HepG2 (cell line): ENCODE data around the gene PEF1. TPM values are rescaled to one million over a fixed set of nuclear protein-coding genes. Genes with fewer than 3 reads are reported as not detected.
A peak's percentile ranks its signal among the peaks of the same experiment; 100 is the strongest.

Experiments
- ATAC-seq: fragments of 200-7000 bp; cut with Tn5 transposase; 3 replicates; pipeline ENCODE4 v1.9.1; 2020; ENCODE audit warnings: mild to moderate bottlenecking, moderate library complexity
- BruUV-seq: library from RNA; stranded (reverse); fragments of 400-500 nt; replicated peaks from 2 replicates; lab custom pipeline; 2021; lab: Mats Ljungman, UMichigan
- CTCF ChIA-PET: fragments of 300-600 bp; formaldehyde crosslinking; extraction: SDS; loops from one replicate; lab custom pipeline; 2021; ENCODE audit warnings: low total read pairs, inconsistent platforms, low intra/inter-chr PET ratio; lab: Yijun Ruan, JAX
- POLR2A ChIA-PET: fragments of 350-600 bp; sonication (Branson Sonifier 250); formaldehyde crosslinking; loops from one replicate; lab custom pipeline; 2020; ENCODE audit warnings: antibody characterized with exemption, inconsistent platforms; lab: Yijun Ruan, JAX
- DNase-seq: peaks from one replicate; pipeline ENCODE4 v3.0.0-alpha.2; 2015; ENCODE audit warnings: low spot score
- FAIRE-seq: peaks from 3 replicates; lab custom pipeline; 2011; peaks lifted over from hg19 to GRCh38; lab: Jason Lieb, UNC
- H2AFZ ChIP-seq: one replicate; pipeline ENCODE4 v1.6.1; 2011; ENCODE audit warnings: low read length, inconsistent platforms
- H3K27ac ChIP-seq: fragments of 300-600 bp; 3 replicates; pipeline ENCODE4 v1.8.0; 2011; ENCODE audit warnings: mixed run types, mild to moderate bottlenecking, mixed read lengths, low read length, inconsistent platforms; ENCODE audit not compliant: insufficient read depth; ENCODE audit errors: extremely low read length
- H3K27me3 ChIP-seq, 2 experiments: fragments of 200-600 bp in 1 of 2; 2 replicates in 1 of 2; 3 replicates in 1 of 2; pipeline versions ENCODE4 v1.6.0 to v1.8.0; 2011; ENCODE audit warnings: low read length in 2 of 2, mild to moderate bottlenecking in 2 of 2, moderate library complexity in 2 of 2, inconsistent platforms in 1 of 2; ENCODE audit not compliant: insufficient read depth in 2 of 2, control insufficient read depth in 1 of 2
- H3K36me3 ChIP-seq, 2 experiments: fragments of 200-600 bp in 1 of 2; replicated peaks in 1 of 2; 2 replicates in 1 of 2; 3 replicates in 1 of 2; pipeline versions ENCODE4 v1.5.1 to v1.8.0; 2011; ENCODE audit warnings: low read length in 2 of 2, inconsistent platforms in 1 of 2; ENCODE audit not compliant: insufficient read depth in 2 of 2, control insufficient read depth in 1 of 2
- H3K4me1 ChIP-seq: 2 replicates; pipeline ENCODE4 v1.5.1; 2012; ENCODE audit warnings: low read length, inconsistent platforms; ENCODE audit not compliant: insufficient read depth
- H3K4me2 ChIP-seq: 2 replicates; pipeline ENCODE4 v1.6.0; 2011; ENCODE audit warnings: low read depth, low read length, inconsistent platforms
- H3K4me3 ChIP-seq, 3 experiments: fragments of 200-600 bp in 1 of 3; sonication (generic), shearing (Covaris generic) in 1 of 3; replicated peaks in 1 of 3; 2 replicates each; pipeline ENCODE4 v1.5.1; 2011 to 2016; ENCODE audit warnings: low read length in 3 of 3, inconsistent platforms in 2 of 3, low read depth in 2 of 3, mild to moderate bottlenecking in 2 of 3, control low read depth in 1 of 3, mixed read lengths in 1 of 3; ENCODE audit not compliant: insufficient read depth in 1 of 3
- H3K79me2 ChIP-seq: one replicate; pipeline ENCODE4 v1.6.1; 2011; ENCODE audit warnings: low read length, inconsistent platforms; ENCODE audit not compliant: insufficient read depth
- H3K9ac ChIP-seq: 2 replicates; pipeline ENCODE4 v1.6.0; 2011; ENCODE audit warnings: mild to moderate bottlenecking, low read depth, low read length, inconsistent platforms; ENCODE audit not compliant: insufficient read depth
- H3K9me3 ChIP-seq: 2 replicates; pipeline ENCODE4 v1.5.1; 2012; ENCODE audit warnings: mild to moderate bottlenecking, low read length
- H4K20me1 ChIP-seq: 2 replicates; pipeline ENCODE4 v1.6.0; 2011; ENCODE audit warnings: inconsistent platforms, mild to moderate bottlenecking, low read length, moderate library complexity; ENCODE audit not compliant: insufficient read depth
- HMGXB4 ChIP-seq, 2 experiments: sonication (generic) in 1 of 2; formaldehyde crosslinking in 1 of 2; IDR thresholded peaks; 2 replicates each; pipeline versions ENCODE4 v1.4.0 to v1.6.1; 2018 to 2020; ENCODE audit warnings: missing genetic modification reagents in 2 of 2, borderline replicate concordance in 1 of 2, low read depth in 1 of 2, mild to moderate bottlenecking in 1 of 2, missing biosample characterization in 1 of 2
- IKZF1 ChIP-seq: fragments of 450-650 bp; IDR thresholded peaks from 2 replicates; pipeline ENCODE4 v1.7.1; 2016
- LCORL ChIP-seq, 2 experiments: fragments of 450-650 bp in 1 of 2; sonication (generic) in 1 of 2; formaldehyde crosslinking in 1 of 2; IDR thresholded peaks; 2 replicates each; pipeline versions ENCODE4 v1.5.0 to v1.6.1; 2017 to 2020; ENCODE audit warnings: antibody characterized with exemption in 1 of 2, missing genetic modification reagents in 1 of 2
- MYPOP ChIP-seq: sonication (generic); formaldehyde crosslinking; IDR thresholded peaks from 2 replicates; pipeline ENCODE4 v1.8.1; 2023; ENCODE audit warnings: mild to moderate bottlenecking, moderate library complexity, missing genetic modification reagents
- RBFOX2 ChIP-seq: fragments of 200-400 bp; formaldehyde crosslinking; IDR thresholded peaks from 2 replicates; pipeline ENCODE4 v1.6.1; 2017; ENCODE audit warnings: low read depth, mild to moderate bottlenecking, low read length
- RBM39 ChIP-seq: fragments of 200-400 bp; formaldehyde crosslinking; IDR thresholded peaks from one replicate; pipeline ENCODE4 v1.6.1; 2018; ENCODE audit warnings: antibody characterized with exemption, mild to moderate bottlenecking, low read depth, low read length; ENCODE audit not compliant: poor library complexity, severe bottlenecking
- YEATS4 ChIP-seq: sonication (generic); formaldehyde crosslinking; IDR thresholded peaks from 2 replicates; pipeline ENCODE4 v1.4.0; 2020; ENCODE audit warnings: missing genetic modification reagents, borderline replicate concordance
- ZNF232 ChIP-seq: sonication (generic); formaldehyde crosslinking; IDR thresholded peaks from 2 replicates; pipeline ENCODE4 v1.4.0; 2020; ENCODE audit warnings: missing genetic modification reagents, borderline replicate concordance
- WGBS: methylation state at CpG from one replicate; pipeline ENCODE4 v1.1.6; 2017; ENCODE audit warnings: low lambda C conversion rate; 5-methylcytosine and 5-hydroxymethylcytosine counted together
- in situ Hi-C: cut with HindIII; loops from 2 replicates; pipeline ENCODE4 v1.10.0; 2017; ENCODE audit warnings: low pct_unique_long_range_greater_than_20kb; ENCODE audit not compliant: extremely low pct_ligation_motif_present
- intact Hi-C: fragments of 100-400 bp; cut with micrococcal nuclease; formaldehyde crosslinking; loops from one replicate; pipeline ENCODE4 v1.10.0; 2022; ENCODE audit not compliant: unreplicated experiment
- polyA plus RNA-seq, 8 experiments: library from polyadenylated mRNA; depleted of rRNA in 3 of 8; stranded (reverse) in 7 of 8; unstranded in 1 of 8; fragments of >200 nt; fragmentation: Illumina TruSeq in 4 of 8; extraction: Trizol in 4 of 8; gene quantifications; 2 replicates each; pipeline versions ENCODE4 v1.2.1 to v1.2.3, GENCODE V29; 2011 to 2016; ENCODE audit warnings: low read depth in 4 of 8, missing spikeins in 1 of 8, mixed read lengths in 1 of 8; ENCODE audit not compliant: insufficient read depth in 1 of 8
- total RNA-seq, 5 experiments: library from RNA; depleted of rRNA; stranded (reverse); fragments of >200 nt; fragmentation: Illumina TruSeq; extraction: Trizol; gene quantifications; 2 replicates each; pipeline ENCODE4 v1.2.3, GENCODE V29; 2016; ENCODE audit warnings: low read depth in 1 of 5

Gene PEF1
- total and polyA plus RNA-seq, 2 of the 13 experiments (the other 11 are each of a cell fraction or from before 2014, with no cell fraction given) = 57.1 to 57.8 TPM

GRCh38 chr1:31591425-31592093 is 53.1 kb downstream of the PEF1 start (continued):
- TF ChIP-seq LCORL (IDR thresholded peaks at IDR 0.05) (no peak), LCORL (CRISPR knock-in tag; IDR thresholded peaks at IDR 0.05) (no peak), ZNF232 (CRISPR knock-in tag) (no peak), HMGXB4 (CRISPR knock-in tag; IDR thresholded peaks at IDR 0.05; ENCODE audit: borderline replicate concordance in 1 of 2, low read depth in 1 of 2) (no peak), RBM39 (no peak), IKZF1 (no peak), MYPOP (CRISPR knock-in tag) (no peak)

- peaks cover 7% of the 10 kb centered on the region for H3K4me1 ChIP-seq
- H3K4me3 ChIP-seq = no peak overlapping the region
- peaks cover 4 to 10% of the 10 kb centered on the region in 2 experiments; a peak in 2 of 5 replicates for H3K36me3 ChIP-seq
Measured at GRCh38 chr1:31588751-31589515, 55.7 kb downstream of the PEF1 start.

More at GRCh38 chr1:31588751-31589515, 55.7 kb downstream of the PEF1 start:
- in situ Hi-C loops = no loop called here
- no peak for ATAC-seq
- DNase-seq = no peak
- no peaks in the 10 kb centered on the region for H3K9me3 ChIP-seq
- no peak overlapping the region for H3K4me2 ChIP-seq
- H3K79me2 ChIP-seq = no peaks in the 10 kb centered on the region
- no peak for FAIRE-seq
- WGBS = 79% methylated on average over 24 of the region's 62 CpGs
- ChIA-PET POLR2A (no interaction called here), CTCF (interaction anchor here (7.6 kb wide), 1 partner anchor 25 kb away, joined by 106 read pairs; no protein-coding TSS in a partner anchor)
- no TSS peak for BruUV-seq
- H3K27me3 ChIP-seq = peaks cover 0 to 9% of the 10 kb centered on the region in 2 experiments; a peak in 1 of 5 replicates
- H4K20me1 ChIP-seq = no peaks in the 10 kb centered on the region
- H3K9ac ChIP-seq = no peak overlapping the region
- intact Hi-C loops = no loop called here
- no peak overlapping the region for H3K27ac ChIP-seq
- TF ChIP-seq YEATS4 (CRISPR knock-in tag) (no peak), RBFOX2 (peak; percentile 51)
- H2AFZ ChIP-seq = no peak overlapping the region
